OCI-LY7 (cell line): Measurements from ENCODE around the gene SLC16A9.

ENCODE experiments used
- EZH2phosphoT487 ChIP-seq: fragments of 200-600 bp; sonication (generic); IDR thresholded peaks from 2 replicates; pipeline ENCODE4 v1.6.1; 2018; ENCODE audit warnings: low read depth, borderline replicate concordance, mild to moderate bottlenecking, mixed run types, antibody characterized with exemption, low read length, moderate library complexity, mixed read lengths
- TF ChIP-seq, protein P1 (sequence below): fragments of 200-600 bp; sonication (generic); conservative IDR thresholded peaks from 2 replicates; pipeline ENCODE4 v1.5.1; 2014; ENCODE audit warnings: mild to moderate bottlenecking, antibody characterized with exemption, low read length, moderate library complexity, mixed read lengths

DNA sequence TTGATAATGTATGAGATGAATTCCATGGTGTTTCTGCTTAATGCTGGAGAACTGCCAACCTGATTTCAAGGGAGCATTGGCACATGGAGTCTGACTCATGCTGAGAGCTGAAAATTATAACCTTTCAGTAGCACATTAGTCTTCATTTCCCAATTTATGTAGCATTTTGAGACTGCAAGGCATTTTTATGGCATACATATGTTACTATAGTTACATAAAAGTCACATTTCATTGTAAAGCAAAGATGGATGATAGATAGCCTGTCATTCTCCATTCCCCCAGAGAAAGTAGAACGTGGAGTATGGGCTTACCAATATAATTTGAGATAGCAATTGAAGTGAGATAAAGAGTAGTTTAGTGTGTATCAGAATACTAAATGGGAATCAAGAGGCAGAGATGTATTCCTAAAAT is 103.1 kb downstream of the SLC16A9 start:
- TF ChIP-seq EZH2phosphoT487: no peak
- TF ChIP-seq, protein P1, sequence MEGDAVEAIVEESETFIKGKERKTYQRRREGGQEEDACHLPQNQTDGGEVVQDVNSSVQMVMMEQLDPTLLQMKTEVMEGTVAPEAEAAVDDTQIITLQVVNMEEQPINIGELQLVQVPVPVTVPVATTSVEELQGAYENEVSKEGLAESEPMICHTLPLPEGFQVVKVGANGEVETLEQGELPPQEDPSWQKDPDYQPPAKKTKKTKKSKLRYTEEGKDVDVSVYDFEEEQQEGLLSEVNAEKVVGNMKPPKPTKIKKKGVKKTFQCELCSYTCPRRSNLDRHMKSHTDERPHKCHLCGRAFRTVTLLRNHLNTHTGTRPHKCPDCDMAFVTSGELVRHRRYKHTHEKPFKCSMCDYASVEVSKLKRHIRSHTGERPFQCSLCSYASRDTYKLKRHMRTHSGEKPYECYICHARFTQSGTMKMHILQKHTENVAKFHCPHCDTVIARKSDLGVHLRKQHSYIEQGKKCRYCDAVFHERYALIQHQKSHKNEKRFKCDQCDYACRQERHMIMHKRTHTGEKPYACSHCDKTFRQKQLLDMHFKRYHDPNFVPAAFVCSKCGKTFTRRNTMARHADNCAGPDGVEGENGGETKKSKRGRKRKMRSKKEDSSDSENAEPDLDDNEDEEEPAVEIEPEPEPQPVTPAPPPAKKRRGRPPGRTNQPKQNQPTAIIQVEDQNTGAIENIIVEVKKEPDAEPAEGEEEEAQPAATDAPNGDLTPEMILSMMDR: no peak
